HepG2 (cell line): ENCODE results near the gene RAB3C. TPM values are rescaled to one million over a fixed set of nuclear protein-coding genes. Genes with fewer than 3 reads are reported as not detected.

Source experiments
- ATAC-seq: fragments of 200-7000 bp; cut with Tn5 transposase; 3 replicates; pipeline ENCODE4 v1.9.1; 2020; ENCODE audit warnings: mild to moderate bottlenecking, moderate library complexity
- BruUV-seq: library from RNA; stranded (reverse); fragments of 400-500 nt; replicated peaks from 2 replicates; lab custom pipeline; 2021; lab: Mats Ljungman, UMichigan
- CTCF ChIA-PET: fragments of 300-600 bp; formaldehyde crosslinking; extraction: SDS; loops from one replicate; lab custom pipeline; 2021; ENCODE audit warnings: low total read pairs, inconsistent platforms, low intra/inter-chr PET ratio; lab: Yijun Ruan, JAX
- POLR2A ChIA-PET: fragments of 350-600 bp; sonication (Branson Sonifier 250); formaldehyde crosslinking; loops from one replicate; lab custom pipeline; 2020; ENCODE audit warnings: antibody characterized with exemption, inconsistent platforms; lab: Yijun Ruan, JAX
- DNase-seq: peaks from one replicate; pipeline ENCODE4 v3.0.0-alpha.2; 2015; ENCODE audit warnings: low spot score
- FAIRE-seq: peaks from 3 replicates; lab custom pipeline; 2011; peaks lifted over from hg19 to GRCh38; lab: Jason Lieb, UNC
- H2AFZ ChIP-seq: one replicate; pipeline ENCODE4 v1.6.1; 2011; ENCODE audit warnings: low read length, inconsistent platforms
- H3K27ac ChIP-seq: fragments of 300-600 bp; 3 replicates; pipeline ENCODE4 v1.8.0; 2011; ENCODE audit warnings: mixed run types, mild to moderate bottlenecking, mixed read lengths, low read length, inconsistent platforms; ENCODE audit not compliant: insufficient read depth; ENCODE audit errors: extremely low read length
- H3K27me3 ChIP-seq, 2 experiments: fragments of 200-600 bp in 1 of 2; 2 replicates in 1 of 2; 3 replicates in 1 of 2; pipeline versions ENCODE4 v1.6.0 to v1.8.0; 2011; ENCODE audit warnings: low read length in 2 of 2, mild to moderate bottlenecking in 2 of 2, moderate library complexity in 2 of 2, inconsistent platforms in 1 of 2; ENCODE audit not compliant: insufficient read depth in 2 of 2, control insufficient read depth in 1 of 2
- H3K36me3 ChIP-seq, 2 experiments: fragments of 200-600 bp in 1 of 2; replicated peaks in 1 of 2; 2 replicates in 1 of 2; 3 replicates in 1 of 2; pipeline versions ENCODE4 v1.5.1 to v1.8.0; 2011; ENCODE audit warnings: low read length in 2 of 2, inconsistent platforms in 1 of 2; ENCODE audit not compliant: insufficient read depth in 2 of 2, control insufficient read depth in 1 of 2
- H3K4me1 ChIP-seq: 2 replicates; pipeline ENCODE4 v1.5.1; 2012; ENCODE audit warnings: low read length, inconsistent platforms; ENCODE audit not compliant: insufficient read depth
- H3K4me2 ChIP-seq: 2 replicates; pipeline ENCODE4 v1.6.0; 2011; ENCODE audit warnings: low read depth, low read length, inconsistent platforms
- H3K4me3 ChIP-seq, 3 experiments: fragments of 200-600 bp in 1 of 3; sonication (generic), shearing (Covaris generic) in 1 of 3; replicated peaks in 1 of 3; 2 replicates each; pipeline ENCODE4 v1.5.1; 2011 to 2016; ENCODE audit warnings: low read length in 3 of 3, inconsistent platforms in 2 of 3, low read depth in 2 of 3, mild to moderate bottlenecking in 2 of 3, control low read depth in 1 of 3, mixed read lengths in 1 of 3; ENCODE audit not compliant: insufficient read depth in 1 of 3
- H3K79me2 ChIP-seq: one replicate; pipeline ENCODE4 v1.6.1; 2011; ENCODE audit warnings: low read length, inconsistent platforms; ENCODE audit not compliant: insufficient read depth
- H3K9ac ChIP-seq: 2 replicates; pipeline ENCODE4 v1.6.0; 2011; ENCODE audit warnings: mild to moderate bottlenecking, low read depth, low read length, inconsistent platforms; ENCODE audit not compliant: insufficient read depth
- H3K9me3 ChIP-seq: 2 replicates; pipeline ENCODE4 v1.5.1; 2012; ENCODE audit warnings: mild to moderate bottlenecking, low read length
- H4K20me1 ChIP-seq: 2 replicates; pipeline ENCODE4 v1.6.0; 2011; ENCODE audit warnings: inconsistent platforms, mild to moderate bottlenecking, low read length, moderate library complexity; ENCODE audit not compliant: insufficient read depth
- KAT2B ChIP-seq: fragments of 150-350 bp; IDR thresholded peaks from 2 replicates; pipeline ENCODE4 v1.6.1; 2014; ENCODE audit warnings: low read depth, low read length, borderline replicate concordance
- TAF15 ChIP-seq: fragments of 200-400 bp; formaldehyde crosslinking; IDR thresholded peaks from one replicate; pipeline ENCODE4 v1.6.1; 2018; ENCODE audit warnings: mild to moderate bottlenecking, low read depth, low read length; ENCODE audit not compliant: poor library complexity, severe bottlenecking
- ZNF317 ChIP-seq: sonication (generic); formaldehyde crosslinking; IDR thresholded peaks from 2 replicates; pipeline ENCODE4 v1.5.0; 2020; ENCODE audit warnings: mild to moderate bottlenecking, missing genetic modification reagents
- ZNF615 ChIP-seq: sonication (generic); formaldehyde crosslinking; IDR thresholded peaks from 2 replicates; pipeline ENCODE4 v1.5.0; 2020; ENCODE audit warnings: mild to moderate bottlenecking, missing genetic modification reagents, borderline replicate concordance
- WGBS: methylation state at CpG from one replicate; pipeline ENCODE4 v1.1.6; 2017; ENCODE audit warnings: low lambda C conversion rate; 5-methylcytosine and 5-hydroxymethylcytosine counted together
- in situ Hi-C: cut with HindIII; loops from 2 replicates; pipeline ENCODE4 v1.10.0; 2017; ENCODE audit warnings: low pct_unique_long_range_greater_than_20kb; ENCODE audit not compliant: extremely low pct_ligation_motif_present
- intact Hi-C: fragments of 100-400 bp; cut with micrococcal nuclease; formaldehyde crosslinking; loops from one replicate; pipeline ENCODE4 v1.10.0; 2022; ENCODE audit not compliant: unreplicated experiment
- polyA plus RNA-seq, 8 experiments: library from polyadenylated mRNA; depleted of rRNA in 3 of 8; stranded (reverse) in 7 of 8; unstranded in 1 of 8; fragments of >200 nt; fragmentation: Illumina TruSeq in 4 of 8; extraction: Trizol in 4 of 8; gene quantifications; 2 replicates each; pipeline versions ENCODE4 v1.2.1 to v1.2.3, GENCODE V29; 2011 to 2016; ENCODE audit warnings: low read depth in 4 of 8, missing spikeins in 1 of 8, mixed read lengths in 1 of 8; ENCODE audit not compliant: insufficient read depth in 1 of 8
- total RNA-seq, 5 experiments: library from RNA; depleted of rRNA; stranded (reverse); fragments of >200 nt; fragmentation: Illumina TruSeq; extraction: Trizol; gene quantifications; 2 replicates each; pipeline ENCODE4 v1.2.3, GENCODE V29; 2016; ENCODE audit warnings: low read depth in 1 of 5
- TF ChIP-seq, protein P1 (sequence below): sonication (generic); formaldehyde crosslinking; IDR thresholded peaks from 2 replicates; pipeline ENCODE4 v1.8.1; 2023; ENCODE audit warnings: mild to moderate bottlenecking, missing genetic modification reagents

RAB3C gene
- total and polyA plus RNA-seq, 2 of the 13 experiments (the other 11 are each of a cell fraction or from before 2014, with no cell fraction given) = not detected

DNA sequence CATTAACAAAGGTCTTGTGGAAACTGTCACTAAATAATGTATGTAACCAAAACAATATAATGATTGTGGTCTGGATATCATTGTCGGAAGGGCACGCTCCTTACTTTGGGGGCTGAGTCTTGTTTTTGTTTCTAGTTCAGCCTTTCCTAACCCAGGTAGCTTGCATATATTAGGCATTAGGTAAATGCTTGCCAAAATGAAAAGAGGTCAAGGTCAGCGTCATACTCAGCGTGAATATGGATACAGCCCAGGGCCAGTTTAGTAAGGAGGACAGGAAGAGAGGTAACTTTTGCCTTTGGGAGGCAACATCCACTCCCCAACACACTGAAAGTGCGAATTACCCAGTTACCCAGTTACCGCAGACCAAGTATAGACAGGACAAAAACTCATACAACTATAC lies 171.4 kb downstream of the RAB3C start:
- H3K4me1 ChIP-seq = no peaks in the 10 kb centered on the region
- WGBS = 28% methylated on average over 6 of the region's 6 CpGs
- TF ChIP-seq, protein P1, sequence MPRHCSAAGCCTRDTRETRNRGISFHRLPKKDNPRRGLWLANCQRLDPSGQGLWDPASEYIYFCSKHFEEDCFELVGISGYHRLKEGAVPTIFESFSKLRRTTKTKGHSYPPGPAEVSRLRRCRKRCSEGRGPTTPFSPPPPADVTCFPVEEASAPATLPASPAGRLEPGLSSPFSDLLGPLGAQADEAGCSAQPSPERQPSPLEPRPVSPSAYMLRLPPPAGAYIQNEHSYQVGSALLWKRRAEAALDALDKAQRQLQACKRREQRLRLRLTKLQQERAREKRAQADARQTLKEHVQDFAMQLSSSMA (CRISPR knock-in tag) = no peak
- no peak overlapping the region for H3K9ac ChIP-seq
- no peak overlapping the region for H2AFZ ChIP-seq
- ChIA-PET CTCF (no interaction called here), POLR2A (no interaction called here)
- BruUV-seq = no TSS peak
- H3K4me3 ChIP-seq = no peak overlapping the region
- no peak overlapping the region for H3K4me2 ChIP-seq
- no peak for ATAC-seq
- H4K20me1 ChIP-seq = no peaks in the 10 kb centered on the region
- H3K79me2 ChIP-seq = no peaks in the 10 kb centered on the region
- no peak overlapping the region for H3K27ac ChIP-seq
- H3K9me3 ChIP-seq = no peaks in the 10 kb centered on the region
- intact Hi-C loops = no loop called here
- H3K36me3 ChIP-seq = no peaks in the 10 kb centered on the region
- no peaks in the 10 kb centered on the region; a peak in 1 of 5 replicates for H3K27me3 ChIP-seq
- in situ Hi-C loops = no loop called here
- DNase-seq = no peak
- no peak for FAIRE-seq

DNA sequence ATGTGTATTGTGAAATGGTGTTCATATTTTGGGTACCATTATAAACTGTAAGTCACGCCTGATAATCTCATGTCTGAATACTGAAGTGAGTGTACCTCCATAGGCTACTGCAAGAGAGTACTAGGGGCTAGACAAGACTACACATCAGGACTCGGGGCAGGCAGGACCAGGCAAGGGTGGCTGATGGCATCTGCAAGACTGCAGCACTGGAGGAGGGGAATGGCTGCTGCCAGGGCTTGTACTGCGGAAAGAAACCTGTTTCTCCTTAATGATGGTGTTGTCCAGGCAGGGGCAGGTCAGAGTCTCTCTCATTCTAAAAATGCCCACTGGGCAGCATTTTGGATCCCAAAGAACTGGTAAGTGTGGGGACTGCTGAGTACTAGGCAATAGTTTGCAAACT lies 172.5 kb downstream of the RAB3C start:
- Histone ChIP-seq H3K9ac (no peak overlapping the region), H3K27ac (no peak overlapping the region), H3K79me2 (no peaks in the 10 kb centered on the region), H3K9me3 (no peaks in the 10 kb centered on the region), H3K27me3 (no peaks in the 10 kb centered on the region; a peak in 1 of 5 replicates), H3K4me1 (no peaks in the 10 kb centered on the region), H2AFZ (no peak overlapping the region), H4K20me1 (no peaks in the 10 kb centered on the region), H3K36me3 (no peaks in the 10 kb centered on the region), H3K4me3 (no peak overlapping the region), H3K4me2 (no peak overlapping the region)
- TF ChIP-seq ZNF615 (CRISPR knock-in tag) = no peak
- no peak for TF ChIP-seq TAF15
- no peak for TF ChIP-seq KAT2B
- TF ChIP-seq ZNF317 = no peak
- intact Hi-C loops (no loop called here), in situ Hi-C loops (no loop called here)
- FAIRE-seq (no peak), ATAC-seq (no peak), DNase-seq (no peak)
- no TSS peak for BruUV-seq
- POLR2A ChIA-PET = no interaction called here
- CTCF ChIA-PET = no interaction called here
- WGBS = 29% methylated on average over 3 of the region's 3 CpGs
